ENCODE data around the gene ERC2.
A peak's percentile ranks its signal among the peaks of the same experiment; 100 is the strongest.

The ERC2 gene

GRCh38 chr3:55521738-55522421 lies 946.4 kb downstream of the ERC2 start:
- H3K9me3 ChIP-seq (ENCODE audit: control insufficient read depth, low read length): no peaks in the 10 kb centered on the region
- no peak overlapping the region for H3K9ac ChIP-seq (ENCODE audit: low read length)
- DNase-seq (ENCODE audit: low read depth): peak; percentile 12
- H3K27me3 ChIP-seq (replicated peaks; ENCODE audit: control insufficient read depth, insufficient read depth, low read length): peaks cover 50% of the 10 kb centered on the region
- H3K36me3 ChIP-seq (ENCODE audit: control insufficient read depth, insufficient read depth, low read length, severe bottlenecking): no peaks in the 10 kb centered on the region
- no peak overlapping the region for H3K4me3 ChIP-seq (ENCODE audit: low read length)
- peaks cover 41% of the 10 kb centered on the region for H3K4me1 ChIP-seq (ENCODE audit: control insufficient read depth, insufficient read depth, low read length)

GRCh38 chr3:55521064-55521737 lies 947.1 kb downstream of the ERC2 start:
- Histone ChIP-seq H3K27me3 (replicated peaks; ENCODE audit: control insufficient read depth, insufficient read depth, low read length) (peaks cover 49% of the 10 kb centered on the region), H3K9me3 (ENCODE audit: control insufficient read depth, low read length) (no peaks in the 10 kb centered on the region), H3K4me3 (ENCODE audit: low read length) (no peak overlapping the region), H3K4me1 (ENCODE audit: control insufficient read depth, insufficient read depth, low read length) (peaks cover 41% of the 10 kb centered on the region), H3K9ac (ENCODE audit: low read length) (no peak overlapping the region), H3K36me3 (ENCODE audit: control insufficient read depth, insufficient read depth, low read length, severe bottlenecking) (no peaks in the 10 kb centered on the region)
- no peak for DNase-seq (ENCODE audit: low read depth)

GRCh38 chr3:55519019-55519418 lies 949.2 kb downstream of the ERC2 start:
- no peaks in the 10 kb centered on the region for H3K9me3 ChIP-seq (ENCODE audit: control insufficient read depth, low read length)
- H3K27me3 ChIP-seq (replicated peaks; ENCODE audit: control insufficient read depth, insufficient read depth, low read length): peaks cover 54% of the 10 kb centered on the region
- DNase-seq (ENCODE audit: low read depth): peak; percentile 71
- no peak overlapping the region for H3K4me3 ChIP-seq (ENCODE audit: low read length)
- H3K36me3 ChIP-seq (ENCODE audit: control insufficient read depth, insufficient read depth, low read length, severe bottlenecking): no peaks in the 10 kb centered on the region
- no peak overlapping the region for H3K9ac ChIP-seq (ENCODE audit: low read length)
- H3K4me1 ChIP-seq (ENCODE audit: control insufficient read depth, insufficient read depth, low read length): peaks cover 31% of the 10 kb centered on the region

GRCh38 chr3:55518451-55518850 lies 949.8 kb downstream of the ERC2 start:
- Histone ChIP-seq H3K4me1 (ENCODE audit: control insufficient read depth, insufficient read depth, low read length) (peaks cover 30% of the 10 kb centered on the region), H3K9me3 (ENCODE audit: control insufficient read depth, low read length) (no peaks in the 10 kb centered on the region), H3K9ac (ENCODE audit: low read length) (no peak overlapping the region), H3K4me3 (ENCODE audit: low read length) (no peak overlapping the region), H3K36me3 (ENCODE audit: control insufficient read depth, insufficient read depth, low read length, severe bottlenecking) (no peaks in the 10 kb centered on the region), H3K27me3 (replicated peaks; ENCODE audit: control insufficient read depth, insufficient read depth, low read length) (peaks cover 49% of the 10 kb centered on the region)
- DNase-seq (ENCODE audit: low read depth): peak; percentile 15

GRCh38 chr3:55516392-55517030 lies 951.8 kb downstream of the ERC2 start:
- Histone ChIP-seq H3K36me3 (ENCODE audit: control insufficient read depth, insufficient read depth, low read length, severe bottlenecking) (no peaks in the 10 kb centered on the region), H3K4me3 (ENCODE audit: low read length) (no peak overlapping the region), H3K27me3 (replicated peaks; ENCODE audit: control insufficient read depth, insufficient read depth, low read length) (peaks cover 37% of the 10 kb centered on the region), H3K9ac (ENCODE audit: low read length) (no peak overlapping the region), H3K4me1 (ENCODE audit: control insufficient read depth, insufficient read depth, low read length) (peaks cover 31% of the 10 kb centered on the region), H3K9me3 (ENCODE audit: control insufficient read depth, low read length) (no peaks in the 10 kb centered on the region)
- no peak for DNase-seq (ENCODE audit: low read depth)

- peaks cover 38% of the 10 kb centered on the region for H3K27me3 ChIP-seq (replicated peaks; ENCODE audit: control insufficient read depth, insufficient read depth, low read length)
- H3K36me3 ChIP-seq (ENCODE audit: control insufficient read depth, insufficient read depth, low read length, severe bottlenecking): no peaks in the 10 kb centered on the region
- no peak for DNase-seq (ENCODE audit: low read depth)
- no peaks in the 10 kb centered on the region for H3K9me3 ChIP-seq (ENCODE audit: control insufficient read depth, low read length)
- H3K4me1 ChIP-seq (ENCODE audit: control insufficient read depth, insufficient read depth, low read length): peaks cover 25% of the 10 kb centered on the region
- no peak overlapping the region for H3K9ac ChIP-seq (ENCODE audit: low read length)
- no peak overlapping the region for H3K4me3 ChIP-seq (ENCODE audit: low read length)
Measured at GRCh38 chr3:55515550-55516246, 952.6 kb downstream of the ERC2 start.

GRCh38 chr3:55514962-55515361 lies 953.3 kb downstream of the ERC2 start:
- Histone ChIP-seq H3K36me3 (ENCODE audit: control insufficient read depth, insufficient read depth, low read length, severe bottlenecking) (no peaks in the 10 kb centered on the region), H3K4me1 (ENCODE audit: control insufficient read depth, insufficient read depth, low read length) (peaks cover 25% of the 10 kb centered on the region), H3K9me3 (ENCODE audit: control insufficient read depth, low read length) (no peaks in the 10 kb centered on the region), H3K27me3 (replicated peaks; ENCODE audit: control insufficient read depth, insufficient read depth, low read length) (peaks cover 41% of the 10 kb centered on the region), H3K4me3 (ENCODE audit: low read length) (no peak overlapping the region), H3K9ac (ENCODE audit: low read length) (no peak overlapping the region)
- DNase-seq (ENCODE audit: low read depth): no peak

- no peaks in the 10 kb centered on the region for H3K9me3 ChIP-seq (ENCODE audit: control insufficient read depth, low read length)
- no peaks in the 10 kb centered on the region for H3K36me3 ChIP-seq (ENCODE audit: control insufficient read depth, insufficient read depth, low read length, severe bottlenecking)
- peak overlapping the region; percentile 9 for H3K9ac ChIP-seq (ENCODE audit: low read length)
- H3K4me1 ChIP-seq (ENCODE audit: control insufficient read depth, insufficient read depth, low read length): peaks cover 19% of the 10 kb centered on the region
- peak overlapping the region; percentile 7 for H3K4me3 ChIP-seq (ENCODE audit: low read length)
- H3K27me3 ChIP-seq (replicated peaks; ENCODE audit: control insufficient read depth, insufficient read depth, low read length): peaks cover 47% of the 10 kb centered on the region
- no peak for DNase-seq (ENCODE audit: low read depth)
Measured at GRCh38 chr3:55512571-55513343, 955.5 kb downstream of the ERC2 start.

- peak; percentile 86 for DNase-seq (ENCODE audit: low read depth)
- H3K27me3 ChIP-seq (replicated peaks; ENCODE audit: control insufficient read depth, insufficient read depth, low read length): peaks cover 54% of the 10 kb centered on the region
- H3K4me3 ChIP-seq (ENCODE audit: low read length): peak overlapping the region; percentile 7
- peak overlapping the region; percentile 9 for H3K9ac ChIP-seq (ENCODE audit: low read length)
- peaks cover 19% of the 10 kb centered on the region for H3K4me1 ChIP-seq (ENCODE audit: control insufficient read depth, insufficient read depth, low read length)
- no peaks in the 10 kb centered on the region for H3K36me3 ChIP-seq (ENCODE audit: control insufficient read depth, insufficient read depth, low read length, severe bottlenecking)
- H3K9me3 ChIP-seq (ENCODE audit: control insufficient read depth, low read length): no peaks in the 10 kb centered on the region
Measured at GRCh38 chr3:55511895-55512570, 956.2 kb downstream of the ERC2 start.

GRCh38 chr3:55508335-55508734 lies 959.9 kb downstream of the ERC2 start:
- DNase-seq (ENCODE audit: low read depth): no peak
- H3K4me3 ChIP-seq (ENCODE audit: low read length): no peak overlapping the region
- H3K27me3 ChIP-seq (replicated peaks; ENCODE audit: control insufficient read depth, insufficient read depth, low read length): peaks cover 43% of the 10 kb centered on the region
- no peak overlapping the region for H3K9ac ChIP-seq (ENCODE audit: low read length)
- H3K4me1 ChIP-seq (ENCODE audit: control insufficient read depth, insufficient read depth, low read length): peaks cover 19% of the 10 kb centered on the region
- no peaks in the 10 kb centered on the region for H3K9me3 ChIP-seq (ENCODE audit: control insufficient read depth, low read length)
- H3K36me3 ChIP-seq (ENCODE audit: control insufficient read depth, insufficient read depth, low read length, severe bottlenecking): no peaks in the 10 kb centered on the region

Data from adipocyte (in vitro differentiated cells).